Osteoblast (primary cell): ENCODE measurements around the gene VAMP8. TPM values are rescaled to one million over a fixed set of nuclear protein-coding genes. Genes with fewer than 3 reads are reported as not detected.

Experiments used
- DNase-seq: peaks from one replicate; pipeline ENCODE4 v3.0.0; 2011; ENCODE audit warnings: low spot score, mixed read lengths; ENCODE audit not compliant: insufficient read length; ENCODE audit errors: missing footprints
- H2AFZ ChIP-seq: 2 replicates; pipeline ENCODE4 v1.6.0; 2011; ENCODE audit warnings: mild to moderate bottlenecking, low read length
- H3K27ac ChIP-seq: 2 replicates; pipeline ENCODE4 v1.5.1; 2011; ENCODE audit warnings: mild to moderate bottlenecking, low read depth, low read length, moderate library complexity
- H3K27me3 ChIP-seq: 2 replicates; pipeline ENCODE4 v1.6.0; 2012; ENCODE audit warnings: mild to moderate bottlenecking, control low read depth, inconsistent platforms, low read length, moderate library complexity; ENCODE audit not compliant: insufficient read depth
- H3K36me3 ChIP-seq: 2 replicates; pipeline ENCODE4 v1.5.1; 2011; ENCODE audit warnings: mild to moderate bottlenecking, low read length, control low read depth, moderate library complexity; ENCODE audit not compliant: insufficient read depth
- H3K4me1 ChIP-seq: 2 replicates; pipeline ENCODE4 v1.5.1; 2011; ENCODE audit warnings: mild to moderate bottlenecking, low read length, control low read depth, moderate library complexity; ENCODE audit not compliant: insufficient read depth
- H3K4me2 ChIP-seq: 2 replicates; pipeline ENCODE4 v1.6.0; 2011; ENCODE audit warnings: mild to moderate bottlenecking, low read length; ENCODE audit not compliant: insufficient read depth
- H3K4me3 ChIP-seq: fragments of 200-600 bp; sonication (generic); 3 replicates; pipeline ENCODE4 v1.5.1; 2012; ENCODE audit warnings: mild to moderate bottlenecking, low read length, inconsistent platforms; ENCODE audit not compliant: insufficient read depth
- H3K79me2 ChIP-seq: 2 replicates; pipeline ENCODE4 v1.6.0; 2012; ENCODE audit warnings: mild to moderate bottlenecking, low read length, control low read depth, inconsistent platforms; ENCODE audit not compliant: insufficient read depth
- H3K9me3 ChIP-seq: 2 replicates; pipeline ENCODE4 v1.5.1; 2011; ENCODE audit warnings: low read depth, low read length, control low read depth
- H4K20me1 ChIP-seq: 2 replicates; pipeline ENCODE4 v1.6.0; 2012; ENCODE audit warnings: mild to moderate bottlenecking, low read length, control low read depth; ENCODE audit not compliant: insufficient read depth
- total RNA-seq: library from RNA; depleted of rRNA; stranded (reverse); fragments of >200 nt; gene quantifications from 2 replicates; pipeline ENCODE4 v1.2.3, GENCODE V29; 2012
- TF ChIP-seq, protein P1 (sequence below): IDR thresholded peaks from 2 replicates; pipeline ENCODE4 v1.5.1; 2011; ENCODE audit warnings: mild to moderate bottlenecking, low read depth, low read length, moderate library complexity; ENCODE audit errors: extremely low read depth

Gene VAMP8
- total RNA-seq, 1 donor: 2.5 TPM

DNA sequence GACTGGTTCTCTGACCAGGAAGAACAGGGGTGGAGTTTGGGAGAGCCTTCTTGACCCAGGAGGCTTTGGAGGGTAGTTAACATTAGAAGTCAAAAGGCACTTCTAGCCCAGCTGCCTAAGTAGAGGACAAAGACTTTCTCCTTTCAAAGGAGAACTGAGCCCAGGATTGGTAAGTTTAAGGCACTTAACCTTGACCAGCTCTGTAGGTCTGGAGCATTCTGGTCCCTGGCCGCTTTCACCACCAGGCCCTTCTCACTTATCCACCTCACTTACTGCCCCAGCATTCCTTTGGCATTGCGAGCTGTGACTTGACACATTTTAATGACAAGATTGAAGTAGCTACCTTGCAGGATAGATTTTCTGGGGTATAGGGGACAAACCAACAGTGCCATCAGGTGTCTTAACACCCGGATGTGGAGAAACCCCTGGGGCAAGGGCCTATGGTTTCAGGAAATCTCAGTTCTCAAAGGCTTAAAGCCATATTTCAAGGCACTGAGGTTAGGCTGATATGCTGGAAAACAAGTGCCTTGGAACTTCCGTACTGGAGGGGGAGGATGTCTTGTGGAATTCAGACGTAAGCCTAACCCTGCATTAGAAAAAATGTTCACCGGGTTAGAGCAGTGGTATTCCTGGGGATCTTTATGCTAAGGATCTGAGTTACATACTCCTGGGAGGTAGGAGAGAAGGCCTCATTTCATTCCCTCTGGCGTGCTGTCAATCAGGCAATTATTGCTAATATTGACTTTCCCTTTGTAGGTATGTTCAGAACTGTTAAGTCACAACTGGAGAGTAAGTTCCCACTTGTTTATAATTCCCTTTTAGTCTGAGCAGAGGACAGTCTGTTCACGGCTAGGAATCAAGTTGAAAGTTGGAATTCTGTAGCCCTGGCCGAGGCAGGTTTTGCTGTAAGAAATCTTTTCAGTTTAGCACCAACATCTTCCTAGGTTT, 30.2 kb downstream of the VAMP8 start:
- H3K9me3 ChIP-seq: no peaks in the 10 kb centered on the region
- peak overlapping the region; percentile 80 for H3K27ac ChIP-seq
- peak; percentile 57 for DNase-seq
- H3K4me3 ChIP-seq: no peak overlapping the region
- H2AFZ ChIP-seq: no peak overlapping the region
- peaks cover 6% of the 10 kb centered on the region for H4K20me1 ChIP-seq
- TF ChIP-seq, protein P1, sequence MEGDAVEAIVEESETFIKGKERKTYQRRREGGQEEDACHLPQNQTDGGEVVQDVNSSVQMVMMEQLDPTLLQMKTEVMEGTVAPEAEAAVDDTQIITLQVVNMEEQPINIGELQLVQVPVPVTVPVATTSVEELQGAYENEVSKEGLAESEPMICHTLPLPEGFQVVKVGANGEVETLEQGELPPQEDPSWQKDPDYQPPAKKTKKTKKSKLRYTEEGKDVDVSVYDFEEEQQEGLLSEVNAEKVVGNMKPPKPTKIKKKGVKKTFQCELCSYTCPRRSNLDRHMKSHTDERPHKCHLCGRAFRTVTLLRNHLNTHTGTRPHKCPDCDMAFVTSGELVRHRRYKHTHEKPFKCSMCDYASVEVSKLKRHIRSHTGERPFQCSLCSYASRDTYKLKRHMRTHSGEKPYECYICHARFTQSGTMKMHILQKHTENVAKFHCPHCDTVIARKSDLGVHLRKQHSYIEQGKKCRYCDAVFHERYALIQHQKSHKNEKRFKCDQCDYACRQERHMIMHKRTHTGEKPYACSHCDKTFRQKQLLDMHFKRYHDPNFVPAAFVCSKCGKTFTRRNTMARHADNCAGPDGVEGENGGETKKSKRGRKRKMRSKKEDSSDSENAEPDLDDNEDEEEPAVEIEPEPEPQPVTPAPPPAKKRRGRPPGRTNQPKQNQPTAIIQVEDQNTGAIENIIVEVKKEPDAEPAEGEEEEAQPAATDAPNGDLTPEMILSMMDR: no peak
- no peak overlapping the region for H3K4me2 ChIP-seq
- H3K4me1 ChIP-seq: peaks cover 43% of the 10 kb centered on the region
- peaks cover 54% of the 10 kb centered on the region for H3K79me2 ChIP-seq
- no peaks in the 10 kb centered on the region for H3K27me3 ChIP-seq
- peaks cover 29% of the 10 kb centered on the region for H3K36me3 ChIP-seq

DNA sequence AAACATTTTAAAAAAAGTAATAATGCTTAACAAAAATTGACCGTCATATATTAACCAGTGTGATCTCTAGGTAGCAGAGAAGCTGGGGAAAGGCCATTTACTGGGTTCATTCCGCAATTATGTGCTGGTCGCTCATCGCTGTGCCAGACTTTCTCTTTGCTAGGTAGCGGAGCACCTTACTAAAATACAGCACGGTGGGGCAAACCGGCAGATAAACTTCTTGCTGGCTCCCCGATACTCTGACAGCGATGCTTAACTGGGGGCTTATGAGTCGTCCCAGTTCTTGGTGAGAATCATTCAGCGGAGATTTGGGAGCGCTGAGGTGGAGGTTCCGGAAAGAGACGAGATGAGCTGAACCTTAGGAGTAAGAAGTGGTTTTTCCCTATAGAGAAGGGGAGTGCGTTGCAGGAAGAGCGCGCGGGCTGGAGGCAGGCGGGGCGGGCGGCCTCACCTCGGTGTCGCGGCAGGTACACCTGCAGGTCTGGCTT, 33.9 kb downstream of the VAMP8 start:
- Histone ChIP-seq H4K20me1 (peaks cover 6% of the 10 kb centered on the region), H3K36me3 (peaks cover 29% of the 10 kb centered on the region), H3K4me1 (peaks cover 19% of the 10 kb centered on the region), H3K9me3 (no peaks in the 10 kb centered on the region), H3K4me3 (peak overlapping the region; percentile 96), H3K27me3 (no peaks in the 10 kb centered on the region), H3K27ac (peak overlapping the region; percentile 84), H2AFZ (peak overlapping the region; percentile 93), H3K79me2 (peaks cover 46% of the 10 kb centered on the region), H3K4me2 (peak overlapping the region; percentile 98)
- peak; percentile 65 for DNase-seq
- TF ChIP-seq, protein P1: no peak

DNA sequence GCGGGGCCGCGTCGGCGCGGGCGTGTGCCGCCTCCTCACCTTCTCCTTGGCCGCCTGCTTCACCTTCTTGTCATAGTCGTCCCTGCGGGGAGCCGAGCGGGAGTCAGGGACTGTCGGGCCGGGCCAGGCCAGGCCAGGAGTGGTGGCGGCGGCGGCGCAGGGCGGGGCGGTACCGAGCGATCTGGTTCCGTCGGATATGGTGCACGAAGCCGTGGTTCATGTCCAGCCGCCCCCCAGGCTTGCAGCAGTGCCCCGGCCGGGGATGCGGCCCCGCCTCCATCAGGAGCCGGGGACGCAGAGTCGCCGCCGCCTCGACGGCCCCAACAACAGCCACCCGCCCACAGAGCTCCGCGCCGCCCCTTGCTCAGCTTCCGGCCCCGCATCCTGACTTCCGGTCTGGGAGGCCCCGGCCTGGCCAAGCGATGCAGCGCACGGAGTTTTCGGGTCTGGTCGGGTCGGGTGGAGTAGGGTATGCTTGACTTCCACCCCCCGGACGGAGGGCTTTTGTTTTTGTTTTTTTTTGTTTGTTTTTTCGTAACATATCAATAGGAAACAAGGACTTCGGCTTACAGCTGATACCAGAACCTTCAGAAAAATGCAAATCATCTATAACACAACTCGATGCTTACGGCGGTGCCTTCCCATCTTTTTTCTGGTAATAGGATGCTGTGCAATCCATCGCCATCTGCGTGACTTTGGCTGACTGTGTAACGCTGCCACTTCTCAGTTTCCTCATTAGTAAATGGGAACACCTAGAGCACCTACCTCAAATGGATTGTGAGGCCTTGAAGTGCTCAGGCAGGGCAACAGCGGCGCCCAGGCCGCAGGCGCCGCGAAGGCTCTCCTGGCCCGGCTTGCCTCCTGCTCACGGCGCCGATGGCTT, 34.6 kb downstream of the VAMP8 start, which contains the start of gene C2orf68:
Gene C2orf68 (minus strand): TSS at position 362 of the 883 bp plus-strand sequence. CDS start 82 bp downstream, at position 280.
- peaks cover 52% of the 10 kb centered on the region for H3K79me2 ChIP-seq
- H3K4me3 ChIP-seq: peak within 1 kb of the TSS; percentile 96
- DNase-seq: peak; percentile 98

More for the DNA sequence above, 34.6 kb downstream of the VAMP8 start, which contains the start of gene C2orf68:
- TF ChIP-seq, protein P1: no peak
- H2AFZ ChIP-seq: peak within 1 kb of the TSS; percentile 93
- H3K4me1 ChIP-seq: peaks cover 15% of the 10 kb centered on the region
- no peaks in the 10 kb centered on the region for H3K9me3 ChIP-seq
- peak within 1 kb of the TSS; percentile 98 for H3K4me2 ChIP-seq
- peaks cover 8% of the 10 kb centered on the region for H4K20me1 ChIP-seq
- no peaks in the 10 kb centered on the region for H3K27me3 ChIP-seq
- H3K27ac ChIP-seq: peak within 1 kb of the TSS; percentile 84
- peaks cover 29% of the 10 kb centered on the region for H3K36me3 ChIP-seq
